Endothelial cell of umbilical vein (primary cell): ENCODE results near the gene SLC12A8. TPM values are rescaled to one million over a fixed set of nuclear protein-coding genes. Genes with fewer than 3 reads are reported as not detected.

Source experiments
- BruUV-seq: library from RNA; stranded (reverse); fragments of 400-500 nt; replicated peaks from 2 replicates; lab custom pipeline; 2021; lab: Mats Ljungman, UMichigan
- CTCF ChIA-PET: fragments of 300-600, 350-600 bp; sonication (Branson Sonifier 250); formaldehyde crosslinking; loops from one replicate; lab custom pipeline; 2021; ENCODE audit warnings: antibody characterized with exemption, inconsistent platforms; lab: Charles Lee
- POLR2A ChIA-PET: fragments of 300-600, 350-600 bp; sonication (Branson Sonifier 250); formaldehyde crosslinking; loops from one replicate; lab custom pipeline; 2021; ENCODE audit warnings: antibody characterized with exemption, inconsistent platforms; lab: Charles Lee
- DNase-seq: peaks from one replicate; pipeline ENCODE4 v3.0.0-alpha.2; 2011; ENCODE audit warnings: low read depth, low spot score
- FAIRE-seq: peaks from 2 replicates; lab custom pipeline; 2011; peaks lifted over from hg19 to GRCh38; lab: Jason Lieb, UNC
- H2AFZ ChIP-seq: 2 replicates; pipeline ENCODE4 v1.6.0; 2012; ENCODE audit warnings: low read depth, low read length, control low read depth, inconsistent platforms
- H3K27ac ChIP-seq: 2 replicates; pipeline ENCODE4 v1.5.1; 2011; ENCODE audit warnings: low read depth, mild to moderate bottlenecking, control low read depth, low read length, moderate library complexity; ENCODE audit not compliant: insufficient read depth
- H3K27me3 ChIP-seq, 2 experiments: 2 replicates each; pipeline versions ENCODE4 v1.6.0 to v1.6.1; 2011; ENCODE audit warnings: low read length in 2 of 2, mixed read lengths in 1 of 2; ENCODE audit not compliant: control insufficient read depth in 2 of 2, insufficient read depth in 2 of 2
- H3K36me3 ChIP-seq, 2 experiments: 2 replicates in 1 of 2; 3 replicates in 1 of 2; pipeline ENCODE4 v1.5.1; 2011; ENCODE audit warnings: low read length in 2 of 2, mild to moderate bottlenecking in 1 of 2, moderate library complexity in 1 of 2; ENCODE audit not compliant: control insufficient read depth in 2 of 2, insufficient read depth in 2 of 2; ENCODE audit errors: extremely low read depth in 1 of 2
- H3K4me1 ChIP-seq: 3 replicates; pipeline ENCODE4 v1.5.1; 2011; ENCODE audit warnings: mild to moderate bottlenecking, low read length; ENCODE audit not compliant: control insufficient read depth, insufficient read depth; ENCODE audit errors: extremely low read depth
- H3K4me2 ChIP-seq: 2 replicates; pipeline ENCODE4 v1.6.1; 2011; ENCODE audit warnings: low read length, control low read depth, mixed read lengths; ENCODE audit not compliant: insufficient read depth
- H3K4me3 ChIP-seq, 3 experiments: fragments of 200-600 bp in 1 of 3; sonication (generic), shearing (Covaris generic) in 1 of 3; replicated peaks in 1 of 3; 2 replicates each; pipeline ENCODE4 v1.5.1; 2011 to 2016; ENCODE audit warnings: control low read depth in 3 of 3, low read length in 3 of 3, mild to moderate bottlenecking in 2 of 3, inconsistent platforms in 1 of 3, low read depth in 1 of 3, moderate library complexity in 1 of 3; ENCODE audit not compliant: insufficient read depth in 1 of 3
- H3K79me2 ChIP-seq: 2 replicates; pipeline ENCODE4 v1.6.0; 2012; ENCODE audit warnings: low read length, inconsistent platforms; ENCODE audit not compliant: control insufficient read depth, insufficient read depth
- H3K9ac ChIP-seq: replicated peaks from 2 replicates; pipeline ENCODE3; 2011; ENCODE audit warnings: low read length, control low read depth; ENCODE audit not compliant: insufficient read depth; ENCODE audit errors: extremely low read depth
- H3K9me1 ChIP-seq: replicated peaks from 3 replicates; pipeline ENCODE4 v1.6.0; 2011; ENCODE audit warnings: mild to moderate bottlenecking, low read length; ENCODE audit not compliant: control insufficient read depth, insufficient read depth; ENCODE audit errors: extremely low read depth
- H3K9me3 ChIP-seq: replicated peaks from 2 replicates; pipeline ENCODE4 v1.5.1; 2012; ENCODE audit warnings: low read length, inconsistent platforms; ENCODE audit not compliant: control insufficient read depth, insufficient read depth
- H4K20me1 ChIP-seq: replicated peaks from 2 replicates; pipeline ENCODE3; 2011; ENCODE audit warnings: mild to moderate bottlenecking, low read length; ENCODE audit not compliant: control insufficient read depth, insufficient read depth; ENCODE audit errors: extremely low read depth
- JUN ChIP-seq: IDR thresholded peaks from 2 replicates; pipeline ENCODE4 v1.6.1; 2011; ENCODE audit warnings: borderline replicate concordance, low read depth; ENCODE audit not compliant: insufficient read length, insufficient read depth
- POLR2AphosphoS5 ChIP-seq: IDR thresholded peaks from 2 replicates; pipeline ENCODE4 v1.6.1; 2012; ENCODE audit warnings: low read depth, mild to moderate bottlenecking, control low read depth, low read length, moderate library complexity; ENCODE audit not compliant: insufficient read depth
- dilution Hi-C: fragments of 300-500 bp; cut with MboI; formaldehyde crosslinking; loops from one replicate; pipeline ENCODE4 v1.15.0; 2019; ENCODE audit warnings: low sequenced_read_pairs; ENCODE audit not compliant: extremely low pct_ligation_motif_present
- intact Hi-C: fragments of 100-400 bp; cut with micrococcal nuclease; formaldehyde crosslinking; loops from one replicate; pipeline ENCODE4 v1.10.0; 2022
- polyA plus RNA-seq, 4 experiments: library from polyadenylated mRNA; depleted of rRNA in 3 of 4; stranded (reverse) in 3 of 4; unstranded in 1 of 4; fragments of >200 nt; gene quantifications; 2 replicates each; pipeline versions ENCODE4 v1.2.1 to v1.2.3, GENCODE V29; 2011 to 2012; ENCODE audit warnings: missing spikeins in 1 of 4
- total RNA-seq: library from RNA; stranded (reverse); gene quantifications from 2 replicates; pipeline ENCODE4 v1.2.3, GENCODE V29; 2021
- TF ChIP-seq, protein P1 (sequence below), 2 donors: IDR thresholded peaks; 1 replicate in 1 of 2; 2 replicates in 1 of 2; pipeline ENCODE4 v1.5.1; 2011; ENCODE audit warnings: low read length in 2 of 2, mild to moderate bottlenecking in 2 of 2, moderate library complexity in 2 of 2, control low read depth in 1 of 2, inconsistent platforms in 1 of 2, low read depth in 1 of 2; ENCODE audit not compliant: insufficient read depth in 1 of 2; ENCODE audit errors: extremely low read depth in 1 of 2

Gene SLC12A8
- total and polyA plus RNA-seq, 2 donors (not counting 3 experiments of a cell fraction or from before 2014, with no cell fraction given), result 0.86 to 0.90 TPM

DNA sequence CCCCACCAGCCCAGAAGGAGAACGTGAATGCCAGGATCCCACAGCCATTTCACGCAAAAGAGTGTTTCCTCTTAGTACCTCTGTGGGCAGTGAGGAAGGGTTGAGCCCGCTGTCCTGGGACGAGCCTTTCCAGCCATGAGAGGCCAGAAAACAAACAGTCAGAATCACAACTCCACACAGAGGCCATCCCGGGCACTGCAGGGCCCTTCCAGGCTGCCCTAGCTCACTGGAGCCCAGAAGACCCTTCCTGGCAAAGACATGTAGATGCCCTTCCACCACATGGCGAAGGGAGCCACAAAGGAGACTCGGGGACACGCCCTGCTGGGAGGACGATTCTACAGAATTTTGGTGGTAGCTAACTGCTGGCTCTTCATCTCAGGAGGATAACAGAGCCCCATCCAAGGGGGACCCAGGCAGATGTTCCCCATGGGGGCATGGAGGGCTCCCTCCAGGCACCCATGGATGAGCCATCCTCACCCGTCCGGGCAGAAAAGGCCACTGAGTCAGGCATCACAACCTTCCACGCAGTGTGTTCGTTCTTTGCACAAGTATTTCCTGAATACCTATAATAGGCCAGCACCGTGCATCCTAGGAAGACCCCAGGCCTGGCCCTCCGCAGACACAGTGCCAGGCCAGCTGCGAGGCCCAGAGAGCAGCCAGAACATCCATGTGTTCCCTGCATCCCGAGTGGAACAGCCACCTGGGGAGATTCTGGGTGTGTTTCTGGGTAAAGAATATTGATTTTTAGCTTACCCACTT, 47.2 kb downstream of the SLC12A8 start:
- peak; percentile 90 for FAIRE-seq
- peak; percentile 53 for DNase-seq
- POLR2A ChIA-PET, result no interaction called here

More for the DNA sequence above, 47.2 kb downstream of the SLC12A8 start:
- Histone ChIP-seq H3K4me2 (no peak overlapping the region), H2AFZ (no peak overlapping the region), H3K9me1 (no peaks in the 10 kb centered on the region), H4K20me1 (no peaks in the 10 kb centered on the region), H3K9me3 (no peaks in the 10 kb centered on the region), H3K4me3 (no peak overlapping the region), H3K79me2 (no peaks in the 10 kb centered on the region), H3K9ac (no peak overlapping the region), H3K4me1 (no peaks in the 10 kb centered on the region), H3K27ac (no peak overlapping the region), H3K36me3 (no peaks in the 10 kb centered on the region), H3K27me3 (peaks cover 0 to 2% of the 10 kb centered on the region in 2 experiments)
- dilution Hi-C loops, result no loop called here
- TF ChIP-seq JUN (no peak), POLR2AphosphoS5 (no peak)
- TF ChIP-seq, protein P1, sequence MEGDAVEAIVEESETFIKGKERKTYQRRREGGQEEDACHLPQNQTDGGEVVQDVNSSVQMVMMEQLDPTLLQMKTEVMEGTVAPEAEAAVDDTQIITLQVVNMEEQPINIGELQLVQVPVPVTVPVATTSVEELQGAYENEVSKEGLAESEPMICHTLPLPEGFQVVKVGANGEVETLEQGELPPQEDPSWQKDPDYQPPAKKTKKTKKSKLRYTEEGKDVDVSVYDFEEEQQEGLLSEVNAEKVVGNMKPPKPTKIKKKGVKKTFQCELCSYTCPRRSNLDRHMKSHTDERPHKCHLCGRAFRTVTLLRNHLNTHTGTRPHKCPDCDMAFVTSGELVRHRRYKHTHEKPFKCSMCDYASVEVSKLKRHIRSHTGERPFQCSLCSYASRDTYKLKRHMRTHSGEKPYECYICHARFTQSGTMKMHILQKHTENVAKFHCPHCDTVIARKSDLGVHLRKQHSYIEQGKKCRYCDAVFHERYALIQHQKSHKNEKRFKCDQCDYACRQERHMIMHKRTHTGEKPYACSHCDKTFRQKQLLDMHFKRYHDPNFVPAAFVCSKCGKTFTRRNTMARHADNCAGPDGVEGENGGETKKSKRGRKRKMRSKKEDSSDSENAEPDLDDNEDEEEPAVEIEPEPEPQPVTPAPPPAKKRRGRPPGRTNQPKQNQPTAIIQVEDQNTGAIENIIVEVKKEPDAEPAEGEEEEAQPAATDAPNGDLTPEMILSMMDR (IDR thresholded peaks at IDR 0.05; ENCODE audit: extremely low read depth in 1 of 2, insufficient read depth in 1 of 2, low read depth in 1 of 2, low read length in 2 of 2), result peak; percentile 58 to 88
- intact Hi-C loops, result loop anchor here (1.0 kb wide), 2 partner anchors 170 to 237 kb away; no protein-coding TSS in a partner anchor
- BruUV-seq, result no TSS peak
- CTCF ChIA-PET, result interaction anchor here (0.6 to 4.0 kb wide), 15 partner anchors 8 to 420 kb away, joined by 3 to 47 read pairs (median 4); partner anchors contain the start of gene HEG1
